ENCODE measurements around the gene EPB41L4B.

The EPB41L4B gene

GRCh38 chr9:109319626-109320241, 1.1 kb downstream of the EPB41L4B start:
- no peak for DNase-seq

- DNase-seq: no peak
Measured at GRCh38 chr9:109319017-109319625, 1.7 kb downstream of the EPB41L4B start.

- no peak for DNase-seq
Measured at GRCh38 chr9:109317979-109318741, 2.7 kb downstream of the EPB41L4B start.

GRCh38 chr9:109317311-109317978, 3.4 kb downstream of the EPB41L4B start:
- no peak for DNase-seq

DNA sequence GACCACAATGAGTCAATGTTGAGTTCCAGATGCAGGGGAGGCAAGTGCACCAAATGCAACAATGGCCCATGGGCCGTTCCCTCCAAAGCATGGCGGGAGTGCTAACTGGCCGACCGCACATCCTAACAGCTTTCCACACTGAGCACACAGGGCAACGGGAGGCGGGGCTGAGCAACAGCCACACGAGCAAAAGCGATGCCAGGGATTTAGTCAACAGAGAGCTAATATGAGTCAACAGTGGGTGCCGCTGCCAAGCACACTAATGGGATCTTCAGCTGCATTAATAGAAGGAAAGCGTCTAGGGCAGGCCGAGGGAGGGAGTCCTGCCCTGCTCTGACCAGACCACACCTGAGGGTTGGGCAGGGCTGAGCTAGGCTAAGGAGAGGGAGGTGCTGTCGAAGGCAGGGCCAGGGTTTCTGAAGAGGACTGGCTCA, 4.6 kb downstream of the EPB41L4B start:
- DNase-seq: no peak

DNA sequence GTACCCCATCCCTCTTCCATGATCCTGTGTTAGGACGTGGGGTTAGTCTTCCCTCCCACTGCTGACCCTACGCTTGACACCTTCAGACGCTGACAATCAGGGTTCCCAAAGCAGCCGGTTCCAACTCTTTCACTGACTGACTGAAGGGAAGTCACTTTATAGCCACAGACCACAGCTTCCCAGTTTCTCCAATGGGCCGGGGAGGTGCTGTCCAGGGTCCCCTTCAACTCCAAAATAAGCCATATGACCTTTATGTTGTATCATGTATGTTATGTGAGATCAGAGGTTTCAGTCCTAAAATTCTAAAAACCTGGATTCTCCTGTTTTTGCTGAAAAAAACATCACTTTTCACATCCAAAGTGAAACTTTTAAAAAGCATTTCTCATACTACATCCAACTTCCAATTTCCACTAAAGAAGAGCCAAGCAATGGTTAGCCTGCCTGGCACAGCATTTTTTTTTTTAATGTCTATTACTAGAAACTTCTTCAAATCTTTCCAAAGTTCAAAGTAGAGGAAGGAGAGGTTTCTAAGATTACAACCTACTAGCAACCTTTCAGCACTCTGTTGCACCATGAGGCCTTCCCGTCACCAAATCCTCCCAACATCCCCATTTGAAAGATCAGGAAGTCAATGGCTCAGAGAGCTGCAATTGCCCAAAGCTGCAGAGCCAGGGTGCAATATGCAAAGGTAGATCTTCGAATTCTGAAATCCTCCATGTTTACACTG, 5.2 kb downstream of the EPB41L4B start:
- DNase-seq: no peak

- DNase-seq: no peak
Measured at GRCh38 chr9:109314011-109314531, 6.8 kb downstream of the EPB41L4B start.

DNA sequence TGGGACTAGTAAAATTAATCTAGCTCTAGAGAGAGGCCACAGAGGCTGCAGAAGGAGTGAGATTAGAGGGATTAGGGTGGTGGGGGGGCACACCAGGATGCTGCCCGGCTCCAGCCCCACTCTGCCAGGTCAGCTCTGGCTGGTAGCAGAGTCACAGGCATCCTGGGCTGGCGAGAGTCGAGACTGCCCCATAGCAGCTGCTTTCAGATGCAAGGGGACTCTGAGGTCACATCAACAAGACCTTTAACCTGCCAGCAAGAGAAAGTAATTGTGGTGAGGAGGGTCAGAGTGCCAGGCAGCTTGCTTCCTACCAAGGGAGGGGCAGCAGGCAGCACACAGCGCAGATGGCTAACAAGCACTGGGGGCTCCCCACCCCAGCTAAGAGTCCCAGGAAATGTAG, 7.5 kb downstream of the EPB41L4B start:
- DNase-seq: no peak

DNA sequence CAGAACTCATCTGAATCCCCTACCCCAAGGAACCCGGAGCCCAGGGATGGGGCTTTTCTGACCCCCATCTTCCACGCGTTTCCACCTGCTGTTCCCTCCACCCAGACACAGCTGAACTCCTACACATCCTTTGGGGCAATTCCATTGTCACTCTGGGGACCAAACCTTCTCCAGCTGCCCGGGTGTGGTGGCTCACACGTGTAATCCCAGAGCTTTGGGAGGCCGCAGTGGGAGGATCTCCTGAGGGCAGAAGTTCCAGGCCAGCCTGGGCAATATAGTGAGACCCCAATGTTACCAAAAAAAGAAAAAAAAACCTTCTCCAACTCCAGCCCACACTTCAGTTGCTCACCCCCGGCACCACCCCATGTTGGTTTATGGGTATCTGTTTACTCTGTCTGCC, 8.1 kb downstream of the EPB41L4B start:
- no peak for DNase-seq

- DNase-seq: no peak
Measured at GRCh38 chr9:109311731-109312130, 9.1 kb downstream of the EPB41L4B start.

DNA sequence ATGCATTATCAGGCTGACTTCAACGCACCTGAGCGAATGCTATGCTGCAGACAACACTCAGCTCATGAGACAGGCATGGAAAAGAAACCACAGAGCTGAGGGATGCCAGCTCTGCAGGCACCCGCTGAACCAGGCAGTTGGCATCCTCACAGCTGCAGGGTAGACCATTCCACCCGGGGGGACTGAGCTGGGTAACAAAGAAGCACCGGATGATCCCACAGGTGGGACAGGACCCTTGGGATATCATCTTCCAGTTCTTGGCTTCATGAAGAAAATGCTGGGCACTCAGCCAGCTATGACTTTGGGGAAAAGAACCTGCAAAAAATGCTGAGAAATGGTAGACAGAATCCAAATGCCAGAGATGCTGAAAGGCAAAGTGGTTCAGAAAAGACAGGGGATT, 9.6 kb downstream of the EPB41L4B start:
- no peak for DNase-seq

DNA sequence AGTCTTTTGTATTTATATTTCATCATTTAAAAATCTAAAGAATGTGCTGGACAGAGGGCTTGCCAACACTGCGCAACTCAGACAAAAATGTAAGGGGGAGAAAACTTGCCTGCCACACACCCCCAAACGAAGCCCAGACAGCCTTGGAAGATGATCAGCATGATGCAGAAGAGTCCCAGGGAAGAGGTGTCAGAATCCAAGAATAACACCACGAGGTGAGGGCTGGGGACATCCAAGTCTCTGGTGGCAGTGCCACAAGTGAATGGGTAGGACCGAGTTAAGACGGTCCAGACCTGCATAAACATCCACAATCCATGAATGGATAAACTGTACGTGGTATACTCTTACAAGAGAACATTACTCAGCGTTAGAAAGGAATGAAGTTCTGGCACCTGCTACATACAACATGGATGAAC, 10.4 kb downstream of the EPB41L4B start:
- no peak for DNase-seq

GRCh38 chr9:109309282-109309681, 11.6 kb downstream of the EPB41L4B start:
- DNase-seq: no peak

GRCh38 chr9:109307380-109308240, 13.2 kb downstream of the EPB41L4B start:
- DNase-seq: no peak

DNA sequence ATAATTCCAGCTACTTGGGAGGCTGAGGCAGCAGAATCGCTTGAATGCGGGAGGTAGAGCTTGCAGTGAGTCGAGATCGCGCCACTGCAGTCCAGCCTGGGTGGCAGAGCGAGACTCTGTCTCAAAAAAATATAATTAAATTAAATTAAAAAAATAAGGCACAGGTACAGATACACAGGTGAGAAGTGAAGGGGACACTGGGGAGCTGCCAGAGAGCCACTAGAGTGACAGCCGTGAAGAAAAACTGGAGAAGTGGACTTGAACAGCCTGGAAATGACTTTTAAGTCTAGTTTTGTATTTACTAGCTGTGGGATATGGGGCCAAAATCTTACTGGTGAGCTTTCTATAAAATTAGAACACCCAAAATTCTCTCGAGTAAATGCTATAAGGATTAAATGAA, 15.1 kb downstream of the EPB41L4B start:
- DNase-seq: no peak

DNA sequence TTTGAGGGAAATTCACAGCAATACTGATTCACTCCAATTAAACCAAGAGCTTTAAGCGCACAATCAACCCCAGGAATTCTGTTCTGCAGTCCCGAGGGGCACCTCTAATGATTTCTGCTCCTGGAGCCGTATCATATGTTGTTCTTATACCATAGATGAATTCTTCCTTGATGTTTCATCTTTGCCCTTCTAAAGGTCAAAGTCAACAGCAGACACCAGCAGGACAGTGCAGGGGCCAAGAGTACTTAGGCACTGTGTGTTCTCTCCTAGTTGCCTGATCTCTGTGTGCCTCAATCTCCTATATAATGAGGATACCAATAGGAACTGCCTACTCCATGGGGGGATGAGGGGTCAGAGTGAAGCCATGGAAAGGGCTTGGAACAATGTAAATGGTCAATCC, 16.5 kb downstream of the EPB41L4B start:
- no peak for DNase-seq

GRCh38 chr9:109303900-109304299, 17.0 kb downstream of the EPB41L4B start:
- DNase-seq: no peak

GRCh38 chr9:109302606-109303005, 18.3 kb downstream of the EPB41L4B start:
- DNase-seq: no peak

GRCh38 chr9:109301012-109301411, 19.8 kb downstream of the EPB41L4B start:
- DNase-seq: no peak

GRCh38 chr9:109299891-109300290, 21.0 kb downstream of the EPB41L4B start:
- no peak for DNase-seq

- no peak for DNase-seq
Measured at GRCh38 chr9:109297899-109298298, 23.0 kb downstream of the EPB41L4B start.
